GM12892 (cell line): Measurements from ENCODE around the gene MYBBP1A.

Experiments used
- POLR2A ChIP-seq: IDR thresholded peaks from 2 replicates; pipeline ENCODE4 v1.6.1; 2011; ENCODE audit warnings: low read depth, low read length, control low read depth
- POLR2AphosphoS5 ChIP-seq: IDR thresholded peaks from 2 replicates; pipeline ENCODE4 v1.6.1; 2011; ENCODE audit warnings: low read depth, low read length, control low read depth
- TAF1 ChIP-seq: IDR thresholded peaks from 2 replicates; pipeline ENCODE4 v1.6.1; 2011; ENCODE audit warnings: low read depth, mild to moderate bottlenecking, control low read depth, low read length, borderline replicate concordance

- no peak for TF ChIP-seq POLR2AphosphoS5
- no peak for TF ChIP-seq POLR2A
- no peak for TF ChIP-seq TAF1
These were observed 43.8 kb downstream of the MYBBP1A start for GRCh38 chr17:4511199-4511932.
